Choroid plexus epithelial cell (primary cell): ENCODE measurements around the gene EED.

Experiments used
- DNase-seq: peaks from one replicate; pipeline ENCODE4 v3.0.0-alpha.2; 2010; ENCODE audit warnings: low read depth
- H3K4me3 ChIP-seq: 2 replicates; pipeline ENCODE4 v1.5.1; 2011; ENCODE audit warnings: low read depth, mild to moderate bottlenecking, control low read depth, low read length, moderate library complexity
- TF ChIP-seq, protein P1 (sequence below): conservative IDR thresholded peaks from 2 replicates; pipeline ENCODE4 v1.5.1; 2011; ENCODE audit warnings: low read depth, mild to moderate bottlenecking, control low read depth, inconsistent platforms, low read length, moderate library complexity

The EED gene

DNA sequence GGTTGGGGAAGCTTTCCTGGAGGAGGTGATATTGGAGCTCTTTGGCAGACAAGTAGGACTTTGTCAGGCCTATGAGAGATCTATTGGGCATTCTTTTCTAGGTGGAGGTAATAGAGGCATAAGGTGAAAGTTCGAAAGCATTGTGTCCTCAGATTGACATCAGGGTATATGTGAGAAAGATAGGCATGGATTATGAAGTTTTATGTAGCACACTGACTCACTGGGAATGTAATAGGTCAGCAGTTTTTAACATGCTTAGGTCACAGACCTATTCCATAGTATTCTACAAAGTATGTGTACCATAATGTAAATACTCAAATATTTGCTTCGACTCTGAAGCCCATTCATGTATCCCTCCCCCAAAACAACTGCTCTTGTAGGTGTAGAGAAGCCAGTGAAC, 69.2 kb downstream of the EED start:
- no peak for DNase-seq
- TF ChIP-seq, protein P1, sequence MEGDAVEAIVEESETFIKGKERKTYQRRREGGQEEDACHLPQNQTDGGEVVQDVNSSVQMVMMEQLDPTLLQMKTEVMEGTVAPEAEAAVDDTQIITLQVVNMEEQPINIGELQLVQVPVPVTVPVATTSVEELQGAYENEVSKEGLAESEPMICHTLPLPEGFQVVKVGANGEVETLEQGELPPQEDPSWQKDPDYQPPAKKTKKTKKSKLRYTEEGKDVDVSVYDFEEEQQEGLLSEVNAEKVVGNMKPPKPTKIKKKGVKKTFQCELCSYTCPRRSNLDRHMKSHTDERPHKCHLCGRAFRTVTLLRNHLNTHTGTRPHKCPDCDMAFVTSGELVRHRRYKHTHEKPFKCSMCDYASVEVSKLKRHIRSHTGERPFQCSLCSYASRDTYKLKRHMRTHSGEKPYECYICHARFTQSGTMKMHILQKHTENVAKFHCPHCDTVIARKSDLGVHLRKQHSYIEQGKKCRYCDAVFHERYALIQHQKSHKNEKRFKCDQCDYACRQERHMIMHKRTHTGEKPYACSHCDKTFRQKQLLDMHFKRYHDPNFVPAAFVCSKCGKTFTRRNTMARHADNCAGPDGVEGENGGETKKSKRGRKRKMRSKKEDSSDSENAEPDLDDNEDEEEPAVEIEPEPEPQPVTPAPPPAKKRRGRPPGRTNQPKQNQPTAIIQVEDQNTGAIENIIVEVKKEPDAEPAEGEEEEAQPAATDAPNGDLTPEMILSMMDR, result no peak
- H3K4me3 ChIP-seq, result no peak overlapping the region

DNA sequence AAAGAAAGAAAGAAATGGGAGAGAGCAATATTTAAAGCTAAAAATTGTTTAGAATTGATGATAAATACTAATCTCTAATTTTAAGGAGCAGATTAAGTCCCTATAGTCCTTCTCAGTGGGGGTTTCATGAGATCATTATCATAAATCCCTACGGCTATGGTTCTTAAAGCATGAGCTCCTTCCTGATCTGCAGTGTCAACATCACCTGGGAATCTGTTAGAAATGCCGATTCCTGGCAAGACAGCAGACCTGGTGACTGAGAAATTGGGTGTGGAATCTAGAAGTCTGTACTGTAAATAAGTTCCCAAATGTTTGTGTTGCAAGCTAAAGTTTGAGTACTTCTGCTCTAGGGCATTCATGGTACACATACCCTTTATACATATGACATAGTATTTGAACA, 70.1 kb downstream of the EED start:
- TF ChIP-seq, protein P1, result no peak
- no peak overlapping the region for H3K4me3 ChIP-seq
- DNase-seq, result no peak
